ENCODE data around the gene MC1R.
"Not testable (repeated sequence)": the region's sequence is repeated elsewhere in the genome, so short reads cannot be mapped to it uniquely, and the experiment has no call there.

Gene MC1R

DNA sequence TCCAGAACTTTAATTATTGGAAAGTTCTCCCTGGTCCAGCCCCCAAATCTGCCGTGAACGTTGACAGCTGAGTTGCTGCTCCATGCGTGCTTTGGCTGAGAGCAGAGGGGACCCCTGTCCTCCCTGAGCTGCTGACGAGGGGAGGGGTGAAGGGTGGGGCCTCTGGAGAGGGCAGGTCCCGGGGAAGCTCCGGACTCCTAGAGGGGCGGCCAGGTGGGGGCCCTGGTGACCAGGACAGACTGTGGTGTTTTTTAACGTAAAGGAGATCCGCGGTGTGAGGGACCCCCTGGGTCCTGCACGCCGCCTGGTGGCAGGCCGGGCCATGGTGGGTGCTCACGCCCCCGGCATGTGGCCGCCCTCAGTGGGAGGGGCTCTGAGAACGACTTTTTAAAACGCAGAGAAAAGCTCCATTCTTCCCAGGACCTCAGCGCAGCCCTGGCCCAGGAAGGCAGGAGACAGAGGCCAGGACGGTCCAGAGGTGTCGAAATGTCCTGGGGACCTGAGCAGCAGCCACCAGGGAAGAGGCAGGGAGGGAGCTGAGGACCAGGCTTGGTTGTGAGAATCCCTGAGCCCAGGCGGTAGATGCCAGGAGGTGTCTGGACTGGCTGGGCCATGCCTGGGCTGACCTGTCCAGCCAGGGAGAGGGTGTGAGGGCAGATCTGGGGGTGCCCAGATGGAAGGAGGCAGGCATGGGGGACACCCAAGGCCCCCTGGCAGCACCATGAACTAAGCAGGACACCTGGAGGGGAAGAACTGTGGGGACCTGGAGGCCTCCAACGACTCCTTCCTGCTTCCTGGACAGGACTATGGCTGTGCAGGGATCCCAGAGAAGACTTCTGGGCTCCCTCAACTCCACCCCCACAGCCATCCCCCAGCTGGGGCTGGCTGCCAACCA lies at the start of gene MC1R:
Gene MC1R, plus strand, starts transcription at position 410 of the 895 bp plus-strand sequence. Its CDS starts 397 bp downstream, at position 807.
- H3K9me3 Mint-ChIP-seq (ENCODE audit: low read depth), result no peaks in the 10 kb centered on the region
- peaks cover 32% of the 10 kb centered on the region for H3K4me1 Mint-ChIP-seq (ENCODE audit: low read depth)
- H3K27me3 Mint-ChIP-seq, result peaks cover 6% of the 10 kb centered on the region
- H3K27ac Mint-ChIP-seq, result no peak within 1 kb of the TSS
- peak within 1 kb of the TSS; percentile 62 for H3K4me3 Mint-ChIP-seq
- H3K36me3 Mint-ChIP-seq, result no peaks in the 10 kb centered on the region

- Mint-ChIP-seq H3K27me3 (no peaks in the 10 kb centered on the region), H3K4me3 (no peak overlapping the region), H3K27ac (no peak overlapping the region), H3K36me3 (peaks cover 1% of the 10 kb centered on the region), H3K9me3 (ENCODE audit: low read depth) (no peaks in the 10 kb centered on the region), H3K4me1 (ENCODE audit: low read depth) (peaks cover 10% of the 10 kb centered on the region)
These were observed 48.8 kb upstream of the MC1R start for GRCh38 chr16:89869911-89870310.

GRCh38 chr16:89870440-89870839 lies 48.2 kb upstream of the MC1R start:
- Mint-ChIP-seq H3K4me3 (no peak overlapping the region), H3K27ac (no peak overlapping the region), H3K36me3 (peaks cover 5% of the 10 kb centered on the region), H3K4me1 (ENCODE audit: low read depth) (peaks cover 14% of the 10 kb centered on the region), H3K27me3 (no peaks in the 10 kb centered on the region), H3K9me3 (ENCODE audit: low read depth) (peaks cover 4% of the 10 kb centered on the region)

DNA sequence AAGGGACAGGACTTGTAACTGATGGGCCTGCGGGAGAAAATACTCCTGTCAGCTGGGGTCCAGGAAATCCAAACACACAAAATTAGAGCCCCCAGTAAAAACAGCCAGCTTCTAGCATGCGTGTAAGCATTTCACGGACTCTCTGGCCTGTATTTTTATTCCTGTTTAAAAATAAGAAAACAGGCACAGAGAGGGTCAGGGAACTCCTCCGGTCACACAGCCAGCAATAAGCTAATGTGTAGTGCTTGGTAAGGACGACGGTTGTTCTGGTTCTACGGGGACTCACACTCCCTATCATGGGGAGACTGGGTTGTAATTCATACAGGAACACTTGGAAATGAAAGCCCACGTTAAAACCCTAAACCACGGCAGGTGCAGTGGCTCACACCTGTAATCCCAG lies 46.8 kb upstream of the MC1R start:
- Mint-ChIP-seq H3K4me1 (ENCODE audit: low read depth) (peaks cover 14% of the 10 kb centered on the region), H3K36me3 (peaks cover 5% of the 10 kb centered on the region), H3K9me3 (ENCODE audit: low read depth) (peaks cover 4% of the 10 kb centered on the region), H3K27ac (peak overlapping the region; percentile 22), H3K4me3 (peak overlapping the region; percentile 90), H3K27me3 (no peaks in the 10 kb centered on the region)

DNA sequence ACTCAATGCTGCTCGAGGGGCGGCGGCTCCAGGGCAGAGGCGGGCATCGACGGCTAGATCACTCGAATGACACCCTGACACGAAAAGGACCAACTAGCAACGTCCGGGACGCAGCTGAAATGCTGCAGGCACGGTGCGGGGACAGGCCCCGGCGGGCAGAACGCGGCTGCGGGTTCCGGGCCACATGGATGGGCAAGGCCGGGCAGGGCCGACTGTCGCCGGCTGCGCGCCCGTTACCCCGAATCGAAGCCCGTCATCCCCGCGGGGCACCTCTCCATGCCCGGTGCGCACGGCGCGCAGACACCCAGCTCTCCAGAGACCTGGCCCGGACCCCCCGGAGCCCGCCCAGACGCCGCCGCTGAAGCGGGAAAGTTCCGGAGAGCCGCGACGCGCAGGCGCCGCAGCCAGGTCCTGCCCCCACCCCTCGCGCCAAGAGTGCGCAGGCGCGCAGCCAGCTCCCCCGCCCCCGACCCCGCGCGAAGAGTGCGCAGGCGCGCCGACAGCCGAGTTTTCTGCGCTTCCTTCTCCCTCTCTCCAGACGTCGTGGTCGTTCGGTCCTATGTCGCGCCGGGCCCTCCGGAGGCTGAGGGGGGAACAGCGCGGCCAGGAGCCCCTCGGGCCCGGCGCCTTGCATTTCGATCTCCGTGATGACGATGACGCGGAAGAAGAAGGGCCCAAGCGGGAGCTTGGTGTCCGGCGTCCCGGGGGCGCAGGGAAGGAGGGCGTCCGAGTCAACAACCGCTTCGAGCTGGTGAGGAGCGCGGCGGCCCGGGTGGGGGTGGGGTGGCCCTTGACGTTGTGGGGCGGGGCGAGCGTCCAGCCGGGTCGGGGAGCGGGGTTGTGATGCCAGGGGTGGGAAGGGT lies 45.3 kb upstream of the MC1R start, which contains the start of gene TCF25:
Gene TCF25, plus strand, starts transcription at position 484 of the 863 bp plus-strand sequence. Its CDS starts 76 bp downstream, at position 560.
- Mint-ChIP-seq H3K4me3 (peak within 1 kb of the TSS; percentile 90), H3K4me1 (ENCODE audit: low read depth) (peaks cover 16% of the 10 kb centered on the region), H3K9me3 (ENCODE audit: low read depth) (peaks cover 4% of the 10 kb centered on the region), H3K27me3 (no peaks in the 10 kb centered on the region), H3K27ac (peak within 1 kb of the TSS; percentile 96), H3K36me3 (peaks cover 5% of the 10 kb centered on the region)

- Mint-ChIP-seq H3K36me3 (peaks cover 5% of the 10 kb centered on the region), H3K27me3 (no peaks in the 10 kb centered on the region), H3K9me3 (ENCODE audit: low read depth) (peaks cover 4% of the 10 kb centered on the region), H3K4me3 (peak overlapping the region; percentile 90), H3K4me1 (ENCODE audit: low read depth) (peaks cover 16% of the 10 kb centered on the region), H3K27ac (peak overlapping the region; percentile 92)
These were observed 44.5 kb upstream of the MC1R start for GRCh38 chr16:89873972-89874689.

DNA sequence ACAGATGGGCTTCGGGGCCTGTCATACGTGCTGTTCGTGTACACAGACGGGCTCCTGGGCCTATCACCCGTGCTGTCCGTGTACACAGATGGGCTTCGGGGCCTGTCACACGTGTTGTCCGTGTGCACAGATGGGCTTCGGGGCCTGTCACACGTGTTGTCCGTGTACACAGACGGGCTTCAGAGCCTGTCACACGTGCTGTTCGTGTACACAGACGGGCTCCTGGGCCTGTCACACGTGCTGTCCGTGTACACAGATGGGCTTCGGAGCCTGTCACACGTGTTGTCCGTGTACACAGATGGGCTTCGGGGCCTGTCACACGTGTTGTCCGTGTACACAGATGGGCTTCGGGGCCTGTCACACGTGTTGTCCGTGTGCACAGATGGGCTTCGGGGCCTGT lies 39.5 kb upstream of the MC1R start:
- peaks cover 12% of the 10 kb centered on the region for H3K36me3 Mint-ChIP-seq
- not testable (repeated sequence) for H3K27ac Mint-ChIP-seq; H3K27me3 Mint-ChIP-seq; H3K9me3 Mint-ChIP-seq (ENCODE audit: low read depth); H3K4me3 Mint-ChIP-seq
- peaks cover 16% of the 10 kb centered on the region for H3K4me1 Mint-ChIP-seq (ENCODE audit: low read depth)

GRCh38 chr16:89880477-89881367 lies 37.9 kb upstream of the MC1R start:
- Mint-ChIP-seq H3K36me3 (peaks cover 7% of the 10 kb centered on the region), H3K9me3 (ENCODE audit: low read depth) (no peaks in the 10 kb centered on the region), H3K27ac (peak overlapping the region; percentile 75)

DNA sequence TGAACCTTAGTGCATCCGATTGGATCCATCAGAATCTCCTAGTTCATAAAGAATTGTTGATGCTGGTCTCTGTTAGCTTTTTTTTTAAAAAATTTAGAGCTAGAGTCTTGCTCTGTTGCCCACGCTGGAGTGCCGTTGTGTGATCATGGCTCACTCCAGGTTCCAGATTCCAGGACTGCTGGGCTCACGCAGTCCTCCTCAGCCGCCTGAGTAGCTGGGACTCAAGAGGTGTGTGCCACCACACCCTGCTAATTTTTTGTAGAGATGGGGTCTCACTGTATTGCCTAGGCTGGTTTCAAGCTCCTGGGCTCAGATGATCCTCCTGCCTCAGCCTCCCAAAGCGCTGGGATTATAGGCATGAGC lies 37.3 kb upstream of the MC1R start:
- peaks cover 7% of the 10 kb centered on the region for H3K36me3 Mint-ChIP-seq
- no peaks in the 10 kb centered on the region for H3K27me3 Mint-ChIP-seq
- H3K9me3 Mint-ChIP-seq (ENCODE audit: low read depth), result no peaks in the 10 kb centered on the region
- H3K4me1 Mint-ChIP-seq (ENCODE audit: low read depth), result peaks cover 9% of the 10 kb centered on the region
- H3K4me3 Mint-ChIP-seq, result no peak overlapping the region
- no peak overlapping the region for H3K27ac Mint-ChIP-seq

More at GRCh38 chr16:89880477-89881367, 37.9 kb upstream of the MC1R start:
- Mint-ChIP-seq H3K4me1 (ENCODE audit: low read depth) (peaks cover 9% of the 10 kb centered on the region), H3K4me3 (no peak overlapping the region), H3K27me3 (no peaks in the 10 kb centered on the region)

DNA sequence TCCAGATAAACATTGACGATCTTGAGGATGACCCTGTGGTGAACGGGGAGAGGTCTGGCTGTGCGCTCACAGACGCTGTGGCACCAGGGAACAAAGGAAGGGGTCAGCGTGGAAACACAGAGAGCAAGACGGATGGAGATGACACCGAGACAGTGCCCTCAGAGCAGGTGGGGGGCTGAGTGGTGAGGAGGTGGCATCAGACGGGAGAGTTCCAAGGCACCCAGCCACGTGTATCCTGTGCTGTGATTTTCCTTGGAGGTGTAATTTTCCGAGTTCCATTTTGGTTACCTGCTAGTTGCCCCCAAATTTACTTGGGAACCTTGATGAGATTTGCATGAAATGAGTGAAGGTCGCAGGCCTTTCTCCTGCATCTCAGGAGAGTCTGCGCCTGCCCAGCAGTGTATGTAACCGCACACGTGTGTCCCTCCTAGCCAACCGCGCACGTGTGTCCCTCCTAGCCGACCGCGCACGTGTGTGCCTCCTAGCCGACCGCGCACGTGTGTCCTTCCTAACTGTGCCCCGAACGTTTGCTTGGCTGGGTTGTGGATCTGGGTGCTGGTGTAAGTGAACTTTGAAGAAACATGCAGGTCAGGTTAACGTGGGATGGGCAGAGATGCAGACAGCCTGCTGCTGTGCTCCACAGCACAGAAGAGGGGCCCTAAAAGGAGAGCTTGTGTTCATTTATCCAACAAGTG lies 35.2 kb upstream of the MC1R start:
- peaks cover 7% of the 10 kb centered on the region for H3K36me3 Mint-ChIP-seq
- H3K4me3 Mint-ChIP-seq, result no peak overlapping the region
- no peaks in the 10 kb centered on the region for H3K27me3 Mint-ChIP-seq
- H3K9me3 Mint-ChIP-seq (ENCODE audit: low read depth), result no peaks in the 10 kb centered on the region
- H3K4me1 Mint-ChIP-seq (ENCODE audit: low read depth), result peaks cover 7% of the 10 kb centered on the region
- peak overlapping the region; percentile 34 for H3K27ac Mint-ChIP-seq

- peaks cover 7% of the 10 kb centered on the region for H3K4me1 Mint-ChIP-seq (ENCODE audit: low read depth)
- H3K4me3 Mint-ChIP-seq, result no peak overlapping the region
- no peaks in the 10 kb centered on the region for H3K27me3 Mint-ChIP-seq
- no peak overlapping the region for H3K27ac Mint-ChIP-seq
- no peaks in the 10 kb centered on the region for H3K9me3 Mint-ChIP-seq (ENCODE audit: low read depth)
- H3K36me3 Mint-ChIP-seq, result peaks cover 7% of the 10 kb centered on the region
These were observed 34.6 kb upstream of the MC1R start for GRCh38 chr16:89884041-89884421.

GRCh38 chr16:89887243-89887642 lies 31.4 kb upstream of the MC1R start:
- Mint-ChIP-seq H3K36me3 (peaks cover 5% of the 10 kb centered on the region), H3K4me1 (ENCODE audit: low read depth) (peaks cover 8% of the 10 kb centered on the region), H3K9me3 (ENCODE audit: low read depth) (no peaks in the 10 kb centered on the region), H3K4me3 (no peak overlapping the region), H3K27me3 (no peaks in the 10 kb centered on the region), H3K27ac (no peak overlapping the region)

- no peaks in the 10 kb centered on the region for H3K9me3 Mint-ChIP-seq (ENCODE audit: low read depth)
- peaks cover 8% of the 10 kb centered on the region for H3K4me1 Mint-ChIP-seq (ENCODE audit: low read depth)
- H3K4me3 Mint-ChIP-seq, result peak overlapping the region; percentile 10
- no peak overlapping the region for H3K27ac Mint-ChIP-seq
- H3K36me3 Mint-ChIP-seq, result no peaks in the 10 kb centered on the region
- H3K27me3 Mint-ChIP-seq, result no peaks in the 10 kb centered on the region
These were observed 28.5 kb upstream of the MC1R start for GRCh38 chr16:89890200-89890599.
